CD4-positive, CD25-positive, alpha-beta regulatory T cell (primary cell): ENCODE results near the gene DYNLT2. TPM values are rescaled to one million over a fixed set of nuclear protein-coding genes. Genes with fewer than 3 reads are reported as not detected.

ENCODE experiments used
- ATAC-seq, 2 donors: fragments of 150-1000 bp; cut with Tn5 transposase; one replicate each; pipeline ENCODE4 v1.10.0; 2021; ENCODE audit warnings: low read depth in 2 of 2, moderate number of reproducible peaks in 2 of 2, moderate library complexity in 1 of 2
- DNase-seq, 3 donors: peaks; one replicate each; pipeline versions ENCODE4 v3.0.0 to v3.0.0-alpha.2; 2012 to 2022; ENCODE audit warnings: mixed read lengths in 1 of 3
- H3K27ac ChIP-seq: one replicate; pipeline ENCODE4 v1.7.0; 2013; ENCODE audit warnings: mild to moderate bottlenecking, low read length; ENCODE audit not compliant: insufficient read depth, poor library complexity, severe bottlenecking
- H3K27me3 ChIP-seq: one replicate; pipeline ENCODE4 v1.7.0; 2013; ENCODE audit warnings: low read length; ENCODE audit not compliant: control insufficient read depth, insufficient read depth
- H3K36me3 ChIP-seq: one replicate; pipeline ENCODE4 v1.7.0; 2013; ENCODE audit warnings: mild to moderate bottlenecking, low read length, moderate library complexity; ENCODE audit not compliant: control insufficient read depth, insufficient read depth
- H3K4me1 ChIP-seq: 2 replicates; pipeline ENCODE4 v1.7.0; 2013; ENCODE audit warnings: mild to moderate bottlenecking, low read length; ENCODE audit not compliant: insufficient read depth, control insufficient read depth, poor library complexity, severe bottlenecking
- H3K4me3 ChIP-seq: one replicate; pipeline ENCODE4 v1.7.0; 2013; ENCODE audit warnings: low read depth, mild to moderate bottlenecking, low read length, moderate library complexity
- H3K9me3 ChIP-seq, 2 experiments: 1 replicate in 1 of 2; 2 replicates in 1 of 2; pipeline ENCODE4 v1.7.0; 2013; ENCODE audit warnings: low read length in 2 of 2, mild to moderate bottlenecking in 1 of 2, moderate library complexity in 1 of 2; ENCODE audit not compliant: control insufficient read depth in 2 of 2
- H3K27ac Mint-ChIP-seq, 3 donors: one replicate each; pipeline ENCODE4 v1.8.0; 2020 to 2022; ENCODE audit warnings: mild to moderate bottlenecking in 3 of 3, mixed read lengths in 3 of 3, moderate library complexity in 2 of 3
- H3K27me3 Mint-ChIP-seq: one replicate; pipeline ENCODE4 v1.8.0; 2022; ENCODE audit warnings: mild to moderate bottlenecking, mixed read lengths
- H3K36me3 Mint-ChIP-seq: one replicate; pipeline ENCODE4 v1.8.0; 2020; ENCODE audit warnings: mixed read lengths
- H3K4me1 Mint-ChIP-seq, 4 donors: one replicate each; pipeline ENCODE4 v1.8.0; 2020 to 2022; ENCODE audit warnings: mixed read lengths in 4 of 4, mild to moderate bottlenecking in 1 of 4
- H3K4me3 Mint-ChIP-seq, 4 donors: one replicate each; pipeline ENCODE4 v1.8.0; 2020 to 2022; ENCODE audit warnings: mild to moderate bottlenecking in 4 of 4, mixed read lengths in 4 of 4, moderate library complexity in 3 of 4
- H3K9me3 Mint-ChIP-seq, 7 donors: one replicate each; pipeline ENCODE4 v1.8.0; 2020 to 2022; ENCODE audit warnings: mixed read lengths in 7 of 7, mild to moderate bottlenecking in 3 of 7, moderate library complexity in 2 of 7
- polyA plus RNA-seq, 4 donors: library from polyadenylated mRNA; unstranded; fragments of 300-500 nt; fragmentation: Illumina TruSeq; gene quantifications; one replicate each; pipeline ENCODE4 v1.2.3, GENCODE V29; 2021
- total RNA-seq: library from RNA; stranded (reverse); gene quantifications from one replicate; pipeline ENCODE4 v1.2.3, GENCODE V29; 2022

DYNLT2 gene
- total and polyA plus RNA-seq, 5 donors from 2014 or later = 0.48 to 3.9 (median 1.1) TPM

DNA sequence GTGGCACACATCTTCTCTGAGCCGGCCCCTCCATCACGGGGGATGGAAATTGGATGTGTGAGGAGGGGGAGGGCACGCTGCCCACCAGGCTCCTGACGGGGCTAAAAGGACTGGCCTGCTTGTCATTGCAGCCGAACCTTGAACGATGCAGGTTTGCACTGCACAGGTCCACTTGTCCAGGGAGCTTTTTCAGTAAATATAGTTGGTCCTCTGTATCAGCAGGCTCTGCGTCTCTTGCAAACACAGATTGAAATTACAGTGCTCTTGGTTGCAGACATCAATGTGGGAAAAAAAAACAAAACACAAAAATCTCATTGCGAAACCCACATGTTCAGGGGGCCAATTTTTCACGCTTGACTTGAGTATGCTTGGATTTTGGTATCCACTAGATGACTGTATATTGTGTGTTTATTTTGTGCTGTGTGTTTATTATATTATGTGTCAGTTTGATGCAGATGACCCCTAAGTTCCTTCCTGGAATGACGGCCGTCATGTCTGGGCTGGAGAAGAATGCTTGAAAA lies 29.3 kb upstream of the DYNLT2 start:
- no peak overlapping the region for H3K4me3 ChIP-seq
- no peak overlapping the region for H3K27ac ChIP-seq
- ATAC-seq = no peak
- Mint-ChIP-seq H3K4me3 (no peak overlapping the region), H3K27me3 (no peaks in the 10 kb centered on the region), H3K27ac (no peak overlapping the region), H3K9me3 (no peaks in the 10 kb centered on the region), H3K36me3 (peaks cover 39% of the 10 kb centered on the region), H3K4me1 (peaks cover 0 to 6% (median 0%) of the 10 kb centered on the region in 4 donors)
- peaks cover 39% of the 10 kb centered on the region for H3K36me3 ChIP-seq
- H3K9me3 ChIP-seq = no peaks in the 10 kb centered on the region
- H3K27me3 ChIP-seq = no peaks in the 10 kb centered on the region
- H3K4me1 ChIP-seq = no peaks in the 10 kb centered on the region
- no peak for DNase-seq

DNA sequence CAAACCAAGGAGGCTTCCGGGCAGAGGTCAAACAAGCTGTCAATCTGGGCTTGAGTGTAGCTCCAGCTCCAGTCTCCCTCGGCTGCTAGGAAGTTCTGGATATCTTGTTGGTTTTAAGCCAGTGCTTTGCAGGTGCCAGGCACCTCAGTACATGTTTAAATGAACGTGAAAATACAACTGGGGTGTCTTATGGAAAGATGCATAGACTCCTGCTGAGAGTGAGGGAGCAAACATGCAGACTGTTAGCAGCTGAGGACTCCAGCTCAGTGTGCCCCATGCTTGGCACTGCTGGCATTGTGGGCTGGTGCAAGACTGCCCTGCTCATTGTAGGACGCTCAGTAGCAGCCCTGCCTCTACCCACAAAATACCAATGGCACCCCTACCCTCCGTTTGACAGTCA lies 28.5 kb upstream of the DYNLT2 start:
- Histone ChIP-seq H3K36me3 (peaks cover 39% of the 10 kb centered on the region), H3K27ac (no peak overlapping the region), H3K9me3 (no peaks in the 10 kb centered on the region), H3K27me3 (no peaks in the 10 kb centered on the region), H3K4me3 (no peak overlapping the region), H3K4me1 (no peaks in the 10 kb centered on the region)
- Mint-ChIP-seq H3K4me1 (peaks cover 0 to 6% (median 0%) of the 10 kb centered on the region in 4 donors), H3K27me3 (no peaks in the 10 kb centered on the region), H3K4me3 (no peak overlapping the region), H3K36me3 (peaks cover 45% of the 10 kb centered on the region), H3K27ac (no peak overlapping the region), H3K9me3 (no peaks in the 10 kb centered on the region)
- ATAC-seq (no peak), DNase-seq (no peak)

DNA sequence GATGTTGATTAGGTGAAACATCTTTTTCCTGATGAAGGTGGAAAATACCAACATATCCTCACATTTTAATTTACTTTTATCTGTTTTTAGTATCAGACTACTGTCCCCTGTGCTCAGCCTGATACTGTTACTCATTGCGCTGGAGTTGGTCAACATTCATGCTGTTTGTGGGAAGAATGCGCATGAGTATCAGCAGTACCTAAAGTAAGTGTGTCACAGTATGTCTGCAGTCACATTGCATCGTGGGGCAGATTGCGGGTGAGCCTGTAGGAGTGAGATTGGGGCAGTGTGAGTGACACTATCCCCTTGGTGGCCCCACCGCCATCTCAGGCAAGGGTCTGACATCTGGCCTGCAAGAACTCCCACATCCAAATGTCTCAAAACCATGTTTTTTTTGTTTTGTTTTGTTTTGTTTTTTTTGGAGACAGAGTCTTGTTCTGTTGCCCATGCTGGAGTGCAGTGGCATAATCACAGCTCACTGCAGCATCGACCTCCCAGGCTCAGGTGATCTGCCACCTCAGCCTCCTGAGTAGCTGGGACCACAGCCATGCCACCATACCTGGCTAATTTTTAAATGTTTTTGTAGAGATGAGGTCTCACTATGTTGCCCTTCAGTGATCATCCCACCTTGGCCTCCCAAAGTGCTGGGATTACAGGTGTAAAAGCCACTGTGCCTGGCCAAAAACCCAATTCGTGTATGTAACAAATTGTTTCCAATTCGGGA lies 27.9 kb upstream of the DYNLT2 start:
- Mint-ChIP-seq H3K27me3 (no peaks in the 10 kb centered on the region), H3K36me3 (peaks cover 45% of the 10 kb centered on the region), H3K27ac (no peak overlapping the region), H3K4me1 (peaks cover 0 to 6% (median 0%) of the 10 kb centered on the region in 4 donors), H3K9me3 (no peaks in the 10 kb centered on the region), H3K4me3 (no peak overlapping the region)
- Histone ChIP-seq H3K27ac (no peak overlapping the region), H3K4me3 (no peak overlapping the region), H3K4me1 (no peaks in the 10 kb centered on the region), H3K9me3 (no peaks in the 10 kb centered on the region), H3K36me3 (peaks cover 39% of the 10 kb centered on the region), H3K27me3 (no peaks in the 10 kb centered on the region)
- ATAC-seq (no peak), DNase-seq (no peak)

- Mint-ChIP-seq H3K4me1 (peaks cover 0 to 6% (median under 1%) of the 10 kb centered on the region in 4 donors), H3K9me3 (no peaks in the 10 kb centered on the region), H3K36me3 (peaks cover 48% of the 10 kb centered on the region), H3K27ac (no peak overlapping the region), H3K27me3 (no peaks in the 10 kb centered on the region), H3K4me3 (no peak overlapping the region)
- H3K27me3 ChIP-seq = no peaks in the 10 kb centered on the region
- no peaks in the 10 kb centered on the region for H3K9me3 ChIP-seq
- H3K4me1 ChIP-seq = no peaks in the 10 kb centered on the region
- ATAC-seq = no peak
- no peak overlapping the region for H3K4me3 ChIP-seq
- DNase-seq = no peak
- no peak overlapping the region for H3K27ac ChIP-seq
- H3K36me3 ChIP-seq = peaks cover 39% of the 10 kb centered on the region
These were observed 27.3 kb upstream of the DYNLT2 start for GRCh38 chr6:169778646-169779045.

DNA sequence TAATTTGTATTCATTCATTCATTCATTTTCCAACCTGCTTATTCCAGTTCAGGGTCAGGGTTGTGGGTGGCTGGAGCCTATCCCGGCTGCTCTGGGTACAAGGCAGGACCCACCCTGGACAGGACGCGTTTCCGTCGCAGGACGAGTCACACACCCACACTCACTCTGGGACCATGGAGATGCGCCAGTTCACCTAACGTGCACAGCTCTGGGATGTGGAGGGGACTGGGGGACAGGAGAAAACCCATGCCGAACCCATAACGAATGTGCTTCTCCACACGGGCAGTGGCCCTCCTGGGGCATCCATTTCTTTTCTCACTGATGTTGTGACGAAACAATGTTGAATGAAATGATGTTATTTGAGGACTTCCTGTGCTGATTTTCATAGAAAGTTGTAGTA lies 26.5 kb upstream of the DYNLT2 start:
- Histone ChIP-seq H3K27ac (no peak overlapping the region), H3K4me3 (no peak overlapping the region), H3K27me3 (no peaks in the 10 kb centered on the region), H3K9me3 (no peaks in the 10 kb centered on the region), H3K36me3 (peaks cover 39% of the 10 kb centered on the region), H3K4me1 (no peaks in the 10 kb centered on the region)
- DNase-seq (no peak), ATAC-seq (no peak)
- H3K4me1 Mint-ChIP-seq = peaks cover 0 to 6% (median under 1%) of the 10 kb centered on the region in 4 donors
- no peaks in the 10 kb centered on the region for H3K27me3 Mint-ChIP-seq
- H3K27ac Mint-ChIP-seq = no peak overlapping the region
- peaks cover 53% of the 10 kb centered on the region for H3K36me3 Mint-ChIP-seq
- H3K4me3 Mint-ChIP-seq = no peak overlapping the region
- no peaks in the 10 kb centered on the region for H3K9me3 Mint-ChIP-seq

DNA sequence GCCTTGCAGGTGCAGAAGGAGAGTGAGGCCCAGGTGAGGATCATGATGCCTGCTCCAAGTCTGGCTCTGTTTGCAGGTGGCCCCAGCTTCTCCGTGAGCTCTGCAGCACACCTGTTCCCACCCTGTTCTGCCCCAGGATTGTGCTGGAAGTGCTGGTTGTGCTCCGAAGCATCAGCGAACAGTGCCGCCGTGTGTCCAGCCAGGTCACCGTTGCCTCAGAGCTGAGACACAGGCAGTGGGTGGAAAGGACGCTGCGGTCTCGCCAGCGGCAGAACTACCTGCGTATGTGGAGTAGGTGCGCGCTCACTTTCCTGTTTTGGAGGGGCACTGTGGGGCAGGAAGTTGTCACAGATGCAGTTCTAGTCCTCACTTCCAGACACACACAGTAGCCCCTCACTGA lies 25.0 kb upstream of the DYNLT2 start:
- Histone ChIP-seq H3K27ac (no peak overlapping the region), H3K27me3 (no peaks in the 10 kb centered on the region), H3K4me1 (no peaks in the 10 kb centered on the region), H3K36me3 (peaks cover 44% of the 10 kb centered on the region), H3K9me3 (no peaks in the 10 kb centered on the region), H3K4me3 (no peak overlapping the region)
- ATAC-seq (no peak), DNase-seq (no peak)
- Mint-ChIP-seq H3K27ac (no peak overlapping the region), H3K4me1 (peaks cover 0 to 6% (median under 1%) of the 10 kb centered on the region in 4 donors), H3K4me3 (no peak overlapping the region), H3K36me3 (peaks cover 57% of the 10 kb centered on the region), H3K9me3 (no peaks in the 10 kb centered on the region), H3K27me3 (no peaks in the 10 kb centered on the region)

GRCh38 chr6:169775321-169775720 lies 23.9 kb upstream of the DYNLT2 start:
- peak overlapping the region in 1 of 3 donors; percentile 69 for H3K27ac Mint-ChIP-seq
- H3K4me1 ChIP-seq = no peaks in the 10 kb centered on the region
- no peak overlapping the region for H3K4me3 ChIP-seq
- no peaks in the 10 kb centered on the region for H3K27me3 Mint-ChIP-seq
- peaks cover 40% of the 10 kb centered on the region for H3K36me3 ChIP-seq
- H3K9me3 Mint-ChIP-seq = no peaks in the 10 kb centered on the region
- H3K27ac ChIP-seq = no peak overlapping the region
- no peaks in the 10 kb centered on the region for H3K9me3 ChIP-seq
- ATAC-seq = no peak
- no peaks in the 10 kb centered on the region for H3K27me3 ChIP-seq
- no peak overlapping the region for H3K4me3 Mint-ChIP-seq
- peaks cover 0 to 6% (median under 1%) of the 10 kb centered on the region in 4 donors for H3K4me1 Mint-ChIP-seq
- no peak for DNase-seq
- H3K36me3 Mint-ChIP-seq = peaks cover 49% of the 10 kb centered on the region

GRCh38 chr6:169774347-169774746 lies 23.0 kb upstream of the DYNLT2 start:
- no peak for DNase-seq
- no peaks in the 10 kb centered on the region for H3K9me3 Mint-ChIP-seq
- H3K9me3 ChIP-seq = no peaks in the 10 kb centered on the region
- H3K27ac ChIP-seq = no peak overlapping the region
- no peaks in the 10 kb centered on the region for H3K27me3 ChIP-seq
- peaks cover 35% of the 10 kb centered on the region for H3K36me3 ChIP-seq
- H3K4me1 Mint-ChIP-seq = peaks cover 0 to 6% (median under 1%) of the 10 kb centered on the region in 4 donors
- H3K36me3 Mint-ChIP-seq = peaks cover 46% of the 10 kb centered on the region
- no peak for ATAC-seq
- H3K4me3 ChIP-seq = no peak overlapping the region
- H3K4me1 ChIP-seq = no peaks in the 10 kb centered on the region
- H3K27ac Mint-ChIP-seq = no peak overlapping the region
- no peak overlapping the region for H3K4me3 Mint-ChIP-seq
- no peaks in the 10 kb centered on the region for H3K27me3 Mint-ChIP-seq
